Panc1 (cell line): Measurements from ENCODE around the gene DDX21.

Source experiments
- CTCF ChIP-seq: fragments of 450-650 bp; IDR thresholded peaks from 2 replicates; pipeline ENCODE4 v1.5.1; 2017; ENCODE audit warnings: mild to moderate bottlenecking
- POLR2AphosphoS5 ChIP-seq: IDR thresholded peaks from 2 replicates; pipeline ENCODE4 v1.6.1; 2012; ENCODE audit warnings: mild to moderate bottlenecking, low read depth, low read length, moderate library complexity
- REST ChIP-seq, 2 experiments: IDR thresholded peaks; 2 replicates each; pipeline ENCODE4 v1.6.1; 2011 to 2012; ENCODE audit warnings: low read depth in 2 of 2, control low read depth in 1 of 2, low read length in 1 of 2, mild to moderate bottlenecking in 1 of 2, moderate library complexity in 1 of 2; ENCODE audit not compliant: insufficient read depth in 1 of 2

- TF ChIP-seq CTCF (no peak), POLR2AphosphoS5 (no peak), REST (IDR thresholded peaks at IDR 0.05; ENCODE audit: insufficient read depth in 1 of 2, low read depth in 2 of 2, low read length in 1 of 2) (no peak)
Measured at GRCh38 chr10:68997211-68997610, 41.2 kb downstream of the DDX21 start.
